GM18499 (cell line): ENCODE results near the gene HMCN1.
"Not testable (repeated sequence)": the region's sequence is repeated elsewhere in the genome, so short reads cannot be mapped to it uniquely, and the experiment has no call there.

Experiments
- ATAC-seq: cut with Tn5 transposase; IDR thresholded peaks from one replicate; pipeline ENCODE4 v1.9.1; 2021; ENCODE audit warnings: moderate number of reproducible peaks; ENCODE audit not compliant: insufficient read depth, unreplicated experiment

Gene HMCN1

GRCh38 chr1:185735701-185736064 is 1.5 kb downstream of the HMCN1 start:
- ATAC-seq: no peak

DNA sequence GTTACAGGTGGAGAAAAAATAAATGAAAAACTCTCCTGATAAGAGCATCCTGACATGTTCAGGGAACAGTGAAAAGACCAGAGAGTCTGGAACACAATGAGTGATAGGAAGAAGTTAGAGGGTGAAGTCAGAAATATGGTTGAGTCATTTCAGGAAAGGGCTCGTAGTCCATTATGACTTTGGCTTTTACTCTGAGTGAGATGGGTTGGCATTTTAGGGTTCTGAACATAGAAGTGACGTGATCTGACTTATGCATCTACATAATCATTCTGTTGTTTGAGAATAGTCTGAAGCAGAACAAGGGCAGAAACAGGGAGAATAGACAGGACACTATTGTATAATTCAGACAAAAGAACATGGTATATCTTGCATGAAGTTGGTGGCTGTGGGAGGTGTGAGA is 5.8 kb downstream of the HMCN1 start:
- no peak for ATAC-seq

DNA sequence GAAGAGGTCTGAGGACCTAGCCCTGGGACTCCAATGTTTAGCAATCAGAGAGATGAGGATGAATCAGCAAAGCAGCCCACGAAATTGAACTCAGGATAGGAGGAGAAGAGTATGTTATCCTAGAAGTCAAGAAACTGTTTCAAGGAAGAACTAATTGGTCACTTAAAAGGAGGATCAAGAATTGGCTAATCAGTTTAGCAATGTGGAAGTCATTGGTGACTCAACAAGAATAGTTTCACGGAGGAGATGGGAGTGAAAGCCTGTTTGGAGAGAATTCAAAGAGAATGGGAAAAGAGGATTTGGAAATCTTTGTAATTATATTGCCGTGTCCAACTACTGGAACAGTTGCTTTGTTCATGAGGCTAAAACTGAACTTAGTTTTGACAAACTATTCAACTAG is 7.4 kb downstream of the HMCN1 start:
- no peak for ATAC-seq

DNA sequence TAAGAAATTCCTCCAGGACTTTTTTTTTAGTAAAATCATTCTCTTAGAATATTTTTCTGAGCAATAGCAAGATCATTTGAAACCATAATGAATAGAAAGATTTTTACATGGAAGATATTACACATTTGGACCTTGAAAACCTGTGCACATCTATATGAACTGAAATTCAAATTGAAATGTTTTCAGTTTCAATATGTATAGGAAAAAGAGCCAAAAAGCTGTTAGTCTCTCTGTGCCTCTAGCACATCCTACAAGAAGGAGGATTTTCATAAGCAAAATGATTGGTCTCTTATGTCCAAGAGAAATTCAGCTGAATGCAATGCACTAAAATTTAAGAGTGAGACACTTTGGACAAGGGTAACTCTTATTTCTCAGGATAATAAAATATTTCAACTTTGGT is 8.2 kb downstream of the HMCN1 start:
- no peak for ATAC-seq

DNA sequence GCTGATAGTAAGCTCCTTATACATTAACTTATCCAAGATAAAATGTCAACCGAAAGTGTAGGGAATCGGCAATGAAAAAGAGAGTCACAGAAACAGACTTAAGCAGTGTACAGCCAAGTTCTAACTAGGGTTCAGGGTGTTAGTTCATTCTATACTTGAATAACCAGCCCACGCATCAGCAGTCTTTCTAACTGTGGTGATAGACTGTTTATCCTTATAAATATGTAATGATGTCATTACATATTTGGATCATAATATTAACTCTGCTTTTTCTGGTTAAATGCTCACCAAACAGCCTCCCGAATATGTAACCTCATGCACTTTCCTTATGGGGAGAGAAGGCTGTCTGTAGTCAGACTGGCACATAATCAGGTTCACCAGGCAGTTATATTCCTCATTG is 11.0 kb downstream of the HMCN1 start:
- ATAC-seq: no peak

DNA sequence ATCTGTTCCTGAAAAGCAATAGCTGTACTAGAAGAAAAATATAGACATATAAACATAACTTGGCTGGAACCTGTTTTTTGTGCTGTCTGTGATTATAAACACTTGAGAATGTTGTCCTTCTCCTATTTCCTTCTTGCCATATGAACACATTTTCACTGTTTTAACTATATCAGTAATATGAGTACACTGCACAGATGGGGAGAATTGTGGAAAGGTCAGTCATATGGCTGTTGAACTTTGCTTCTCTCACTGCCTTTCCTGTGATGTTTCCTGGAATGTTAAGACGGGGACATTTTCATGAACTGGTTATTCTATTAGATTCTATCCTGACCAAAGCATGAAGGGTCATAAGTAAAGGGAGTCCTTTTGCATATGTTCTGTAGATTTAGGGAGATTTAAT is 24.9 kb downstream of the HMCN1 start:
- no peak for ATAC-seq

DNA sequence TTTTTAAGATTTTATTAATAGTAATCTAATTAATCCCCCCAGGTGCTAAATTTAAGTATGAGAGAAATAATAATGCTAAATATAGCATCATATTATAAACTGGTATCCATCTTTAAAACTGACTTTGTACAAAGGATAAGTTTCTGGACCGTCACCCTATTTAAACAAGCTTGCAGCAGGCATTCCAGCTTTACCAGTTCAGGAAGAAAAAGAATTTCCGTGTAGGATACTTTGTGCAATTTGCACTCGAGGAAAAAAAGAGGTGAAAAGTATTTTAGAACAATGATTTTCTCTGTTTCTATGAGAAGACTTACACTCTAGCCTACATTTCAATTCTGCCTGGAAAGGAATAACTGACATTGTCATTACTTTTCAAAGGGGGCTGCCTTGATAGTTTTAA is 27.6 kb downstream of the HMCN1 start:
- no peak for ATAC-seq

DNA sequence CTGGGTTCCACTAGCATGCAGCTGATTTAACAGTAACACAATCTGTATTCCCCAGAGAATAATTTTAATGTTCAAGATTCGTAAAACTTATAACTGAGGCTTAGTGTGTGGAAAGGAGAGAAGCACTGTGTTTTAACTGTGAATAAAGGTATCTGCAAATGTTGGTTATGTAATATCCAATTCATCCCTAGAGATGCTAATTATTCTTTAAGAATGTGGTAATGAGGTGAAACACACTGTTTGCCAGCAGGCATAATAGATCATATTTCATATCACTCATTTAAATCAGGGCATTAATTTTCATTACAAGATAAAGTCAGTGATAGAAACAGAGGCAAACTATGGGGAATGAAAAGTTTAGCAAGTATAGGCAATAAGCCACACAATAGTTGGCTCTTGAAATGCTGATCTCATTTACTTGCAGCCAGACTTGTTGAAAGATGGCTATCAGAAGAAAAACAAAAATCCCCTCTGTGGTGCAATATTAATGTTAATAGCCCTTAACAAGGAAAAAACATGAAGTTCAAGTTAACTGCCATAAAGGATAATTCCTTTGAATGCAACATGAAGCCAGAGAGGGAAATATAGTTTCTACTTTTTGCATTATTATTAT is 33.4 kb downstream of the HMCN1 start:
- no peak for ATAC-seq

DNA sequence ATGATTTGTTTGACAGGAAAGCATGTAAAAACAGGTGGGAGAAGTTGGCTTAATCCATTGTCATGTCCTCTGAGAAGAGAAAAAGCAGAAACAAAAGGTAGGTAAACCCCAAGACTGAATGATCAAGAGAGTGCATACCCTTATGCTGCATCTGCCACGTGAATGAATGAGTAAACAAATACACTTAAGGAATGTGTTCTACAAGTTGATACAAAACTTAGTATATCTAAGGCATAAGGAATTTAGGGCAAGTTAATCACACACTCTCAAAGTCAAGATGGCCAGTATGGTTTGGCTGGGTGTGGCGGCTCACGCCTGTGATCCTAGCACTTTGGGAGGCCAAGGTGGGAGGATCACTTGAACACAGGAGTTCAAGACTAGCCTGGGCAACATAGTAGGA is 34.2 kb downstream of the HMCN1 start:
- ATAC-seq: no peak

DNA sequence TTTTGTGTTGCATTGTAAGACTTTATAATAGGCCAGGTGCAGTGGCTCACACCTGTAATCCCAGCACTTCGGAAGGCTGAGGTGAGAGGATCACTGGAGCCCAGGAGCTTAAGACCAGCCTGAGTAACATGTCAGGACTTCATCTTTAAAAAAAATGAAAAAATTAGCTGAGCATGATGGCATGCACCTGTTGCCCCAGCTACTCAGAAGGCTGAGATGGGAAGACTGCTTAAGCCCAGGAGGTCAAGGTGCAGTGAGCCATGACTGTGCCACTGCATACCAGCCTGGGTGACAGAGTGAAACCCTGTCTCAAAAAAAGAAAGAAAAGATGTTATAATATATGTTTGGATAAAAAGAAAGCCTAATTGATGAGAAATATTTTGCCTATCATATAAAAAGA is 34.9 kb downstream of the HMCN1 start:
- no peak for ATAC-seq

DNA sequence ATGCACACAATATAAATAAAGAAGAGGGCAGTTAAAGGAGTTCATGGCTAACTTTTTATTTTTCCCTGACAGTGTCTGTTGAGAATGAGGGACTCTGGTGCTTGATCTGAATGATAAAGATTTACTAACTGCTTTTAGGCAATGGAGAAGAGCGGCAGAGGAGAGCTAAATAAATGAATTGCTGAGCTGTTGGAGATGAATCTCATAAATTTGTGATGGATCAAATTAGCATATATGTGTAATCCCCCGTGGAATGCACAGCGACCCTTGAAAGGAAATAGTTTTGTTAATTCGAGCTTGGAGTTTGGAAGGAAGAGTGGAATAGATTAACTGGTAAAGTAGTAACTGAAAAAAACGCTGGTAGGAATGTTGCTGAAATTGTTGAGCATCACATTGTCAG is 40.2 kb downstream of the HMCN1 start:
- ATAC-seq: no peak

DNA sequence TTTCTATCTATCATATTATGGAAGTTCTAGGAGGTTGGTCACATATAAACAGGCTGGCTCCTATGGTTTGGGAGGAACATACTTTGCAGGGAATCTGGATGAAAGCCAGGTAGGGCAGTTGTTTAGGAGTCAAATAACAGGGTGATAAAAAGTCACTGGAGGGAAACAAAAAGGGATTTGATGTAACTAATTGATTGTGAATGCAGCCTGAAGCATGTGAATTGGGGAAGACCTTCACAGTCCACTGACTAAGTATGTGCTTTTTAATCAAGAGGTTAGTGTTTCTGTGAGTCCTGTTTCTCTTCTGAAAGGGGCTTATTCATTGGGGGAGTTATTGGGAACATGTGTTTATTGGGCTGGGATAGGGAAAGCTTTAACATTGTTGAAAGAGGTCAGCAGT is 41.3 kb downstream of the HMCN1 start:
- no peak for ATAC-seq

DNA sequence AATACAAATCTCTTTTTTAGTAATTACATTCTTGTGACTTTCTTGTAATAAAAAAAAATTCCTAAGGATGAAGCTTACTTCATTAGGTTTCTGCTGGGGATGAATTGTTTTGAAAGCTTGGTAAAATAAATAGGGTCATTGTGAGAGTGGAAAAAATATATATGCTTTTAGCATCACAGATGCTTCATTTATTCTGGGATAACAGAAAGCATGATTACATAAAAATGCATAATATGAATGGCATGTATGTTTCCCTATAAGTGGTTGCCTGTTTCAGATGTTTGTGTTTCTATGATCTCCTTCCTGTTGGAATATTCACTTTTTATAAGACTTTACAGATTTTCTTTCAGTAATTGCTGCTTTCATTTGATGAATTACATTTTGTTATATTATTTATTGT is 42.3 kb downstream of the HMCN1 start:
- no peak for ATAC-seq

- ATAC-seq: not testable (repeated sequence)
Observed at GRCh38 chr1:185783860-185784259, 49.7 kb downstream of the HMCN1 start.

GRCh38 chr1:185785586-185785985 is 51.4 kb downstream of the HMCN1 start:
- ATAC-seq: no peak

DNA sequence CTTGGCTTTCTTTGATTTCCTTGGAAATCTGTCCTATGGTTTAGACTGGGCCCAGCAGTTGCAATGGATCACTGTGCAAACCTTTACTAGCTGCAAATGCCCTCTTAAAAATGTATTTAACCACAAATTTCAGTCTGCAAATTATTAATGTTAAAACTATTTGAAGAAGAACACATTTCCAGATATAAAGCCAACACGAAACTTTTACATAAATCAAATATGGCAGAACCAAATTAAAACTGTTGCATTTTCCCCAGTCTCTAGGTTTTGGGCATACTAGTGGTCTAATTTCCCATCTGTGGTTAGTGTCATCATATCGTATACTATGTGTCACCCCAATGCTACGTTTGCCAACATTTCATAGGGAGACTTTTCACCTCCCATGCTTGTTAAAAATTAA is 52.3 kb downstream of the HMCN1 start:
- ATAC-seq: no peak

- ATAC-seq: no peak
Observed at GRCh38 chr1:185787238-185787637, 53.0 kb downstream of the HMCN1 start.

DNA sequence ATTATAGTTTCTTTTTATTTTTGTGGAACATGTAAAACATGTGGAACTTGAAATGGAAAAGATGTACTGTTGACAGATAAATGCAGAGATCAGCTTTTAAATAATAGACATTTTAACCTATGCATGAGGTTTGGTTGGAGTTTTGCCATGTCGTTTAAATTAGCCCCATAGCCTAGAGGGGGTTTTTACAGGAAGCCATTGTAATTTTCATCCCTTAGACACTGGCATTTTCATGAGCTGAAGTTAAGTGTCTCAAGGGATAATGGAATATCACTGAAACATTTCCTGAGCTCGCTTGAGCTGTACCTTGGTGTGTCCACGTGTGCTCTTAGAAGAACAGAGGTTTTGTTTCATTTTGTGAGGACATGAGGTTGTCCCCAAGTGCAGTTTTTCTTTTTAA is 54.2 kb downstream of the HMCN1 start:
- no peak for ATAC-seq

- ATAC-seq: no peak
Observed at GRCh38 chr1:185789501-185790193, 55.5 kb downstream of the HMCN1 start.

DNA sequence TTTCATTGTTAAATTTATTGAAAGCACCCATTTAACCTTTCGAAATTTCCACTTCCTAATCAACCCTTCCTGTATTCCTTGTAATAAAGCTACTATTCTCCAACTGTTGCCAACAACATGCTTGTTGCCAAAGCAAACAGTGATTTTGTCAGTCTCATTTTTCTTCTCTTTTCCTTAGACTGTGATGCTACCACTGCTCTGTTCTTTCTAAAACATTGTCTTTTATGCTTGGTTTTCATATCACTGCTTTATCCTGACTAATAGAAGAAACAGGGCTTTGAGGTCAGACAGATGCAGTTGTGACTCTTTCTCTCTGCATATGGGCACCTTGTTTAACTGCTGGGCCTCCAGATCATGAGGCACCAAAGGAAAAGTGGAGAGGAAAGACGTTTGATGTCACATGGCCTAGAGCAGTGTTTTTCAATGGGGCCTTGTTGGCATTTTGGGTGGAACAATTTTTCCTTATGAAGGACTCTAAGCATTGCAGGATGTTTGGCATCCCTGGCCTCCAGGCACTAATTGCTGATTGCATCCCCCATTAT is 56.1 kb downstream of the HMCN1 start:
- ATAC-seq: no peak

DNA sequence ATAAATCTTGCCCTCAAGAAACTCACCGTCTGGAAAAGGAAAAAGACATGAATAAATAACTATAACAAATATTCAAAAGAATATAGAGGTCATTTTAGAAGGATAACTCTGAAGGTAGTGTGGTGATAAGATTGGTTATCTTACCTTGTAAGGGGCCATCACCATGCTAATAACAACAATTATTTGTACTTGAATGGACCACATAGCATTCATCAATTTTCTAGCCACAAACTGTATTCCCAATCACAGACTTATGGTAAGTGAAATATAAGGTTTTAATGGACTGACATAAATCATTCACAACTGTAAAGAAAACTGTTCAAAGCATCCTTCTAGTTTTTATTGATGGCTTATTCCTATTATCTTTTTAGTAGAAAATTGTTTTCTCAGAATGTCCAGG is 57.8 kb downstream of the HMCN1 start:
- no peak for ATAC-seq

- ATAC-seq: not testable (repeated sequence)
Observed at GRCh38 chr1:185794495-185794894, 60.3 kb downstream of the HMCN1 start.
